GM18951 (cell line): ENCODE results near the gene DPP8.
"Not testable (repeated sequence)": the region's sequence is repeated elsewhere in the genome, so short reads cannot be mapped to it uniquely, and the experiment has no call there.

Source experiments
- POLR2A ChIP-seq: IDR thresholded peaks from 4 replicates; pipeline ENCODE4 v1.6.1; 2011; ENCODE audit warnings: mild to moderate bottlenecking; ENCODE audit not compliant: insufficient read length, insufficient read depth; ENCODE audit errors: extremely low read depth
- in situ Hi-C: fragments of 300-500 bp; cut with MboI; formaldehyde crosslinking; loops from one replicate; pipeline ENCODE4 v1.12.0; 2022; ENCODE audit warnings: low sequenced_read_pairs, mixed read lengths, inconsistent platforms; ENCODE audit not compliant: unreplicated experiment

Gene DPP8

DNA sequence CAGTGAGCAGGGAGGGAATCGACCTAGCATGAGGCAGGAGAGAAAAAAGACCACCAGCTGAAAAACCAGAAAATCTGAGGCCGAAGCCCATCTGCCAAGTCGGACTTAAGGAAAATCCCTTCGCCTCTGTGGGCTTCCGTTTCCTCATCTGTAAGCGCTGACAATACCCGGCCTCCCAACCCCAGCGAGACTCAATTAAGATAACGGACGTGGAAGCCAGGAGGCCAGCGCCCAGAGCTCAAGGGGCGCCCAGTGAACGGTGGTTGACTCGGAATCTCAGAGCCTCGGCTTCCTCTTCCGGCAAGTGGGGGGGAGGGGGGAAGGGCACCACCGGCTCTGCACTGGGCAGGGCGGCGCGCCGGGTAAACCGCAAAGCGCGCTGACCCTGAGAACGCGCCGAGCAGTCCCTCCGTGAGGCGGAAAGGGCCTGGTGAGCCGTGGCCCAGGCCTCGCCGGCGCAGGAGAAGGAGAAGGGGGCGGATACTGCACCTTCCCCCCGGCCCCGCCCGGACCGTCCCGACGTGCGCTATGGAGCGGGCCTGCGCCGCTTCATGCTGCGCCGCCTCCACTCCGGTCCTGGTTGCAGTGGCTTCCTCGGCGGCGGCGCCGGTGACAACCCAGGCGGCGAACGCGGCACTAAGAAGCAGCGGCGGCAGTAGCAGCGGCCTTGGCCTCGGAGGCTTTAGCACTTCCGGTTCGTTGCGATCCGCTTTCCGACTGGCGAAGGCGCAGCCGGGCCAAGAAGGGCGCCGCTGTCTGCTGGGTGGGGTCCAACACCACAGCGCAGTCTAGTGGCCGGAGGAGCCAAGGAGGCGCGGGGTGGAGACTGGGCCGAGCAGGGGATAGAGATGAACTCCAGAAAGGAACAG, at the start of gene DPP8:
TSS of gene DPP8 (minus strand) at position 693 of the 869 bp plus-strand sequence. CDS start 5,136 bp downstream, outside the sequence.
- peak; percentile 83 for TF ChIP-seq POLR2A
- in situ Hi-C loops = no loop called here

DNA sequence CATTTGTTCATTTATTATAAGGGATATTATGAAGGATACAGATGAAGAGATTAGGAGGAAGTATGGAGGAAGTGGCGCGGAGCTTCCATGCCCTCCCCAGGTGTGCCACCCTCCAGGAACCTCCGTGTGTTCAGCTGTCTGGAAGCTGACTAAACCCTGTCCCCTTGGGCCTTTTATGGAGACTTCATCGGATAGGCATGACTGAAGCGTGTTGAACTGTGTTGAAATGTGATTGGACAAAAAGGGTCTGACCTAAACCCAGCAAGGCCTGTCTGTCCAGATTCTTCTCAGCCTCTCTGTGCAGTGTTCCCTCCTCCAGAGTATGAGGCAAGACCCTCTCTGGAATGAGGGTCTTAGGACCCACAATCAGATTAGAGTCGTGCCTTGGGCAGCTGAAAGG, 44.4 kb upstream of the DPP8 start:
- TF ChIP-seq POLR2A = no peak
- in situ Hi-C loops = no loop called here

DNA sequence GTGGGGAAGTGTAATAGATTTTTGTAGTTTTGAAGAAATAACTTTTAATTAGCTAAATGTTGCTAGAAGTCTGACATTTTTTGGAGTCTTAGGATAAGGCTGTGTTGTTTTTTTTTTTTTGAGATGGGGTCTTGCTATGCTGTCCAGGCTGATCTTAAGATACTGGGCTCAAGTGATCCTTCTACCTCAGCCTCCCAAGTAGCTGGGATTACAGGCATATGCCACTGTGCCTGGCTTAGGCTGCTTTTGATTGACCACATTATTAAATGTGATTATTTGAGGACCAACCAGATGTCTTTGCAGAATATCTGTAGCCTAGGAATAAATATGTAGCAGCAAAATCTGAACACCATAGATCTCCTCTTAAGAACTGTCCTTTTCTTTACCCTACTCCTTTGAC, 42.5 kb upstream of the DPP8 start:
- in situ Hi-C loops = no loop called here
- TF ChIP-seq POLR2A = no peak

DNA sequence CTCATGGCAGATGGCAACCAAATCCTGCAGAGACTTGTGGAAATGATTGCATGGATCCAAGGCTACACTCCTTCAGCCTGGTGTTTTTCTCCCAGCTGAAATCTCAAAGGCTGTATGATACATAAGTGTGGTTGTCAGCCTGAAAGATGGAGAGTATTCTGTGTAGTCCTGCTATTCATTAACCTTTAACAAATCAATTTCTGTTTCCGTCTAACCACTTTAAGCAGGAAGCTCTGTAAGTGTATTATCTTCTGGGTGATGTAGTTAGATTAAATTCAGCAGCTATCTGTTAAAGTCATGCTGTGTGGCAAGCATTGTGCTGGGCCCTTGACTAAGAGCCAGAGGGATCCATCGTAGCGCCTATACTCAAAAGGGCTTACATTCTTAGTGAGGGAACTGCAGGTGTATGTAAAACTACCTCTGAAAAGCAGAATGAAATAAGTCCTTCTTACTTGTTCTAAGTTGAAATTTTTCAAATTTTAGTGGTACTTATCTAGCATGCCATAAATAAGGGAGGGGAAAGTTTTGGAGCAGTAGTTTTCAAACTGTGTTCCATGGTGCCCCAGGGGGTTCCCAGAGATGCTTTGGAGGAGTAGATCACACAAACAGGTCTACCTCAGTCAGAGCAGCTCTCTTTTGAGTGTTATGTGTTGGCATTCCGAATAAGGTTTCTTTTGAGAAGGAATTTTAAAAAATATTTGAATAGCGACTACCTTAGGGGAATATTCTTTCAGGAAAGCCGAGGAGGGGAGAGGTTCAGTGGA, 41.7 kb upstream of the DPP8 start:
- in situ Hi-C loops = no loop called here
- no peak for TF ChIP-seq POLR2A

DNA sequence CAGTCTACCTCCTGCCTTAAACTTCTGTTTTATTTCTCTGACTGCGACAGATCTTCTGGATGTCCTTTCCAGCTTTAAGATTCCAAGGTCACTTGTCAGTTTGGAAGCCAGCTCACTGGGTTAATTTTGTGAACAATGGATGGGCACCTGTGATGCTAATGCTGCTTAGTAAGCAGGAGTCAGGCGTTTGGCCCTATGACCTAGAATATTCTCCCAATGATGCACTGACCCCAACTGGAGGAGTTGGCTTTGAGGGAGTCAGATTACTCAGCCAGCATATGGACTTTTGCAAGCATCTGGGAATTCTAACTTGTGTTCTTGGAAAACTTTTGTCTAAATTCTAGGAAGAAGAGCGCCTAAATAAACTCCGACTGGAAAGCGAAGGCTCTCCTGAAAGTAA, 40.8 kb upstream of the DPP8 start:
- no peak for TF ChIP-seq POLR2A

DNA sequence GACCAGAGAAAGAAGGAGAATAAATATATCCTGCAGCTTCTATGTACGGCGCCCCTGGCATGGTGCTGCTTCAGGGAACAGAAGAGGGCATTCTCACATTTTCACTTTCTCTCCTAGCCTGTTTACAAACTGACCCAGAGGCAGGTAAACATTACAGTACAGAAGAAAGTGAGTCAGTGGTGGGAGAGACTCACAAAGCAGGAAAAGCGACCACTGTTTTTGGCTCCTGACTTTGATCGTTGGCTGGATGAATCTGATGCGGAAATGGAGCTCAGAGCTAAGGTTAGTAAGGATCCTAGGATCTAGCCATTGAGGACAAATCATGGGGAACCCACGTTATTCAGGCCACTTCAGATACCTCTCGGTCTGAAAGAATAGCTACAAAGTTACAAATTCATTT, 39.1 kb upstream of the DPP8 start:
- no peak for TF ChIP-seq POLR2A
- in situ Hi-C loops = no loop called here

More for the DNA sequence above, 40.8 kb upstream of the DPP8 start:
- in situ Hi-C loops = no loop called here

DNA sequence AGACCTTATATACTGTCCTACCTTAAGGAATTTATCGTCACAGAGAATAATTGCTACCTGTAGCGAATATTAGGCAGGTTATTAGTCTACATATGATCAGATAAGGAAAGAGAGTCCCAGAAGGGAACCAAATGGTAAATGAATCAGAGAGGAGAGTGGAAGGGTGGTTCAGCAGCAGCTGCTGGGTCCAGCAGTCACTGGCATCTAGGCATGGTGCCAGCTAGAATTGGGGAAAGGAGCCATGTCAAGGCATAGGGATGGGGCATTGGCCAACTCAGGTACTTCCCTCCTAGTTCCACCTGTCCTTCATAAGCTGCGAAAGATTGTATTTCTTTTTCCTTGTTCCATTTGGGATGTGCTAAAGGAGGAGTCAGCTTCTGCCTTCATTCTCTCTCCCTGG, 36.2 kb upstream of the DPP8 start:
- in situ Hi-C loops = no loop called here
- TF ChIP-seq POLR2A = no peak

DNA sequence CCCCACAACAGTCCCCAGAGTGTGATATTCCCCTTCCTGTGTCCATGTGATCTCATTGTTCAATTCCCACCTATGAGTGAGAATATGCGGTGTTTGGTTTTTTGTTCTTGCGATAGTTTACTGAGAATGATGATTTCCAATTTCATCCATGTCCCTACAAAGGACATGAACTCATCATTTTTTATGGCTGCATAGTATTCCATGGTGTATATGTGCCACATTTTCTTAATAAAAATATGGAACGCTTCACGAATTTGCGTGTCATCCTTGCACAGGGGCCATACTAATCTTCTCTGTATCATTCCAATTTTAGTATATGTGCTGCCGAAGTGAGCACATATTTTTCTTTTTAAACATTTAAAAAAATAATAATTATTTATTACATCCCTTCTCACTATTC, 35.4 kb upstream of the DPP8 start:
- in situ Hi-C loops = not testable (repeated sequence)

DNA sequence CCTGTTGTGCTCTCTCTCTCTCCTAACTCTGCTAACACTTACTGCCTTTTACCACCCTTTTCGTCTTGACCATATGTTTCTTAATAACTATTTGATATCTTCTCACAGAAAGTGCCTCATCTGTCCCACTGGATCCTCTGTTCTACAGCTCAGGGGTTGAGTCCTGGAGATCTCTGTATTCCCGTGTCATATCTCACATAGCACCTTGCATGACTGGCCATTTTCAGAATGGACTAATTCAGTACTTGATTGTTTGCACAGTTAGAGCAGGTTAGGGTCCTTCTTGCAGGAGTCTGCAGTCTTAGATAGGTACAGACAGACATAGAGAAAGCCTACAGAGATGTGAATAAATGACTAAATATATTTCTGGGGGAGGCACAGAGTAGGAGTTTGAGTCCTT, 33.7 kb upstream of the DPP8 start:
- TF ChIP-seq POLR2A = no peak
- in situ Hi-C loops = no loop called here

DNA sequence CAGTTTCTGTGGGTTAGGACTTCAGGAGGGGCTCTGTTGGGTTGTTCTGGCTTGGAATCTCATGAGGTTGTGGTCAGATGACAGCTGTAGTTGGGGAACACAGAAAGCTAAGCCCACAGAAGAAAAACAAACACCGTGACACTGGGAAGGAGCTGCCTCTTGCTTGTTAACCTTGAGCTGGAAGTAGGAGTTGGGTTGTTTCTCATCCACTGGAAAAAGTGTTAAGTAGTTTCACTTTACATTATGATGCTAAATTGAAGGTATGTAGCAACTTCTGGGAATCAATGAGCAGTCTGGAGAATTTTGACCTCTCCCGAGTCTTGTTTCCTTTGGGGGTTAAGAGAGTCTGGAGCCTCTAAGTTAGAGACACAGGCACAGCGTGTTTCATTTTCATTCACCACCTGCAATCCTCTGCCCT, 33.2 kb upstream of the DPP8 start:
- no peak for TF ChIP-seq POLR2A
- in situ Hi-C loops = no loop called here

DNA sequence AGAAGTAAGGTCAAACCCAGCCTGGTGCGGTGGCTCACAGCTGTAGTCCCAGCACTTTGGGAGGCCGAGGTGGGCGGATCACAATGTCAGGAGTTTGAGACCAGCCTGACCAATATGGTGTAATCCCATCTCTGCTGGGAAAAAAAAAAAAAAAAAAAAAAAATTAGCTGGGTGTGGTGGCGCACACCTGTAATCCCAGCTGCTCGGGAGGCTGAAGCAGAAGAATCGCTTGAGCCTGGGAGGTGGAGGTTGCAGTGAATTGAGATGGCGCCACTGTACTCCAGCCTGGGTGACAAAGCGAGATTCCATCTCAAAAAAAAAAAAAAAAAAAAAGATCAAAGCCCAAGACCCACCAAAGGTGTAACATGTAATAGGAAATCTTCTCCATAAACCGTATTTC, 31.8 kb upstream of the DPP8 start:
- in situ Hi-C loops = not testable (repeated sequence)

DNA sequence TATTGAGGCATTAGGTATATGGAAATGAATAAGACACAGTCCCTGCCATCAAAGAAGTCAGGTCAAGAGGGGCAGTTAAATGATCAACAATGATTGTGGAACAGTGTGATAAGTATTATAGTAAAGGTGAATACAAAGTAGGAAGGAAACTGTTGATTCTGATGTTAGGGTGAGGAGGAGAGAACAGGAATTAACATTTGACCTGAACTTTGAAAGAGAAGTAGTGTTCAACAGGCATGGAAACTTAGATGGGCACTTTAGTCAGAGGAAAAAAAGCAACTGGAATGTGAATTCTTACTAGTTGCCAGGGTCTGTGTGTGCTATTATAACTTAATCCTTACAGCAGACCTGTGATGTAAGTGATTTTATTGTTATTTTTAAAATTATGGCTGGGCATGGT, 30.4 kb upstream of the DPP8 start:
- in situ Hi-C loops = no loop called here
- TF ChIP-seq POLR2A = no peak

DNA sequence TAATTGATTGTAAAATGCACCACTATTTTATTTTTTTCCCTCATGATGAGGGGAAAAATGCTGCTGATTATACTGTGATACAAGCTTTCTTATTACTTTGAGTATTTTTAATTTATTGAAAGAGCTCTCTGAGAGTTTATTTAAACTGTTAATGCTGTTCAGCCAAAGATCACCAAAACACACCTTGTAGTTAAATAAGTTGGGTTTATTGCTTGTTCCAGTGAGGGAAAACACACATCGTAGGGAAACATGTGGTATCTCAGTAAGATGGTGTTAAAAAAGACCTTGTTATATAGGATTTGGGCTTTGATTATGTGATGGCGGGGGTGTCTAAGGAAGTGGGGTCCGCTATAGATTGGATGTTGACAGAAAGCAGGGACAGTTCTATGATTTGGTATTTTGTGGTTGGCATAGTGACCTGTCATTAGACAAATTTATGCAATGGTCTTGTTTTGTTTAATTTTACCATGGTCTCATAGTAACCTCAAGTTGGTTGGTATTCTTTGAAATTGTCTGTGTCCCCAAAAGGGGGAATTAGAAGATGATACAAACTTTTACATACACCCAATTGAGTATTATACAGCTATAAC, 23.8 kb upstream of the DPP8 start:
- no peak for TF ChIP-seq POLR2A
- in situ Hi-C loops = no loop called here

DNA sequence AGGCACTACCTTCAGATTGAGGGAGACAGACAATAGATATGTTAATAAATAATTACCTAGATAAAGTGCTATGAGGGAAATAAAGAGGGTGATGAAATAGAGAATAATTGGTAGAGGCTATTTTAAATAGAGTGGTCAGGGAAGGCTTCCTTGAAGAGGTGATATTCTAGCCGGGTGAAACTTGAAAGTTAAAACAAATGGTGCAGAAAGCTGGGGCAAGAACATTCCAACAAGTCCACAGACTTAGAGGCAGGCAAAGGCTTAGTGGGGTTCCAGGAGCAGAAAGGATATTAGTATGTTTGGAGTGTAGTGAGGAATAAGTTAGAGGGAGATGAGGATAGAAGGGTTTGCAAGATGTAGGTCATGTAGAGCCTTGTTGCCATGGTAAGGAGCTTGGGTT, 22.8 kb upstream of the DPP8 start:
- no peak for TF ChIP-seq POLR2A
- in situ Hi-C loops = no loop called here

DNA sequence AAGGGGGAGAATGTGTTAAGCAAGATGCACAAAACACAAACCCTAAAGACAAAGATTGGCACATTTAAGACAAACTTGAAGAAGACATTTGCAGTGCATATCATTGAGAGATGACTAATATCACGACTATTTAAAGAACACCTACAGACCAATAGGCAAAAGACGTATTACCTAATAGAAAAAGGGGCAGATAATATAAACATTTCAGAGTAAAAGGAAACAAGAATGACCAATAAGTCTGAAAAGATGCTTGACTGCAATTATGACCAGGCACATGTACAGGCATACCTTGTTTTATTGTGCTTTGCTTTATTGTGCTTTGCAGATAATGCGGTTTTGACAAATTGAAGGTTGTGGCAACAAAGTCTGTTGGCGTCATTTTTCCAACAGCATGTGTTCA, 17.7 kb upstream of the DPP8 start:
- TF ChIP-seq POLR2A = no peak
- in situ Hi-C loops = no loop called here
